ENCODE results near the gene PIP4P1. TPM values are rescaled to one million over a fixed set of nuclear protein-coding genes. Genes with fewer than 3 reads are reported as not detected.

The PIP4P1 gene
- total and polyA plus RNA-seq, 2 of the 8 experiments (the other 6 are each of a cell fraction or from before 2014, with no cell fraction given): 29.5 to 60.0 TPM

GRCh38 chr14:20478894-20479293, 17.7 kb upstream of the PIP4P1 start:
- Histone ChIP-seq H2BK12ac (ENCODE audit: low read depth, low read length) (no peak overlapping the region), H4K8ac (ENCODE audit: extremely low read depth, insufficient read depth, low read length) (no peak overlapping the region), H3K4me2 (ENCODE audit: insufficient read depth in 1 of 2, low read depth in 2 of 2, low read length in 2 of 2) (no peak overlapping the region), H2BK120ac (replicated peaks; ENCODE audit: low read depth, low read length) (no peak overlapping the region), H4K20me1 (replicated peaks in 1 of 2; ENCODE audit: control insufficient read depth in 1 of 2, insufficient read depth in 2 of 2, low read length in 2 of 2) (peaks cover 0 to 1% of the 10 kb centered on the region in 2 experiments), H3K23me2 (ENCODE audit: low read depth, low read length) (no peaks in the 10 kb centered on the region; the same call in 1 of the 2 replicates), H2AK5ac (ENCODE audit: low read depth, low read length) (no peak overlapping the region), H3K79me2 (ENCODE audit: control insufficient read depth in 1 of 2, insufficient read depth in 2 of 2, low read length in 2 of 2) (no peaks in the 10 kb centered on the region), H3K27ac (ENCODE audit: low read depth, low read length) (no peak overlapping the region), H2BK15ac (ENCODE audit: low read length) (no peak overlapping the region), H4K91ac (replicated peaks; ENCODE audit: insufficient read length, low read length) (no peak overlapping the region), H3K27me3 (replicated peaks in 1 of 4; ENCODE audit: control insufficient read depth in 3 of 4, extremely low read depth in 1 of 4, insufficient read depth in 3 of 4, low read length in 3 of 4) (no peaks in the 10 kb centered on the region), H3K4me3 (ENCODE audit: extremely low read depth in 1 of 4, insufficient read depth in 2 of 4, low read depth in 3 of 4, low read length in 4 of 4) (no peak overlapping the region), H2AFZ (ENCODE audit: low read length) (no peak overlapping the region), H4K5ac (ENCODE audit: insufficient read length, low read depth, low read length) (no peak overlapping the region), H3K9me3 (ENCODE audit: insufficient read depth in 2 of 2, low read depth in 1 of 2, low read length in 1 of 2) (no peaks in the 10 kb centered on the region), H3K79me1 (ENCODE audit: low read depth, low read length) (no peaks in the 10 kb centered on the region; the same call in 1 of the 2 replicates), H3K4ac (replicated peaks; ENCODE audit: insufficient read length, low read depth, low read length) (no peak overlapping the region), H2BK5ac (ENCODE audit: low read depth, low read length) (no peak overlapping the region), H3K14ac (ENCODE audit: insufficient read length) (no peak overlapping the region), H3K56ac (replicated peaks; ENCODE audit: insufficient read length, low read depth, low read length) (no peak overlapping the region), H3K23ac (ENCODE audit: insufficient read length) (no peak overlapping the region), H3K18ac (ENCODE audit: extremely low read depth, low read length) (no peak overlapping the region), H2BK20ac (ENCODE audit: low read length) (no peak overlapping the region), H3K36me3 (ENCODE audit: control insufficient read depth in 2 of 4, insufficient read depth in 4 of 4, low read length in 3 of 4) (peaks cover 24 to 46% (median 38%) of the 10 kb centered on the region in 4 experiments), H3K9ac (replicated peaks in 1 of 4; ENCODE audit: extremely low read depth in 1 of 4, low read depth in 3 of 4, low read length in 3 of 4) (no peak overlapping the region), H3K4me1 (replicated peaks in 1 of 4; ENCODE audit: control insufficient read depth in 3 of 4, insufficient read depth in 4 of 4, low read length in 3 of 4) (no peaks in the 10 kb centered on the region)
- POLR2A ChIA-PET (ENCODE audit: partially characterized antibody): interaction anchor here (1.2 to 5.2 kb wide), 3 partner anchors 8 to 128 kb away, joined by 3 to 59 read pairs (median 4); partner anchors contain the start of gene PNP
- DNase-seq (ENCODE audit: low read depth in 1 of 2, low spot score in 2 of 2) (no peak), FAIRE-seq (no peak)
- CTCF ChIA-PET (ENCODE audit: partially characterized antibody): interaction anchor here (0.7 to 1.5 kb wide), 2 partner anchors 126 to 130 kb away, joined by 3 to 5 read pairs; no protein-coding TSS in a partner anchor
- 94% methylated on average over 2 of the region's 2 CpGs; no CpG with 5 or more reads in 1 of the 2 experiments for WGBS, 2 experiments (ENCODE audit: extremely low coverage in 1 of 2, insufficient coverage in 1 of 2, insufficient read length in 1 of 2, insufficient replicate concordance in 2 of 2, low coverage in 1 of 2, low lambda C conversion rate in 2 of 2, missing lambda C conversion rate in 1 of 2)
- no peak for TF ChIP-seq SP4 (IDR thresholded peaks at IDR 0.05; ENCODE audit: low read length)
- TF ChIP-seq SAP30 (IDR thresholded peaks at IDR 0.05; ENCODE audit: insufficient read depth, insufficient replicate concordance, low read length): no peak
- no peak for TF ChIP-seq SRF (IDR thresholded peaks at IDR 0.05; ENCODE audit: low read depth, low read length)
- no peak for TF ChIP-seq ASH2L (IDR thresholded peaks at IDR 0.05; ENCODE audit: low read length)
- TF ChIP-seq EZH2 (IDR thresholded peaks at IDR 0.05; ENCODE audit: low read depth, low read length, severe bottlenecking): no peak
- no peak for TF ChIP-seq SP1 (IDR thresholded peaks at IDR 0.05; ENCODE audit: low read depth, low read length)
- TF ChIP-seq MAX (IDR thresholded peaks at IDR 0.05): no peak
- no peak for TF ChIP-seq TAF7 (optimal IDR thresholded peaks at IDR 0.05; ENCODE audit: borderline replicate concordance, low read depth, low read length)
- TF ChIP-seq SUZ12 (IDR thresholded peaks at IDR 0.05; ENCODE audit: low read length): no peak
- no peak for TF ChIP-seq MAFK (IDR thresholded peaks at IDR 0.05; ENCODE audit: low read depth, low read length)
- TF ChIP-seq GABPA (IDR thresholded peaks at IDR 0.05; ENCODE audit: borderline replicate concordance, insufficient read depth, low read length): no peak
- no peak for TF ChIP-seq FOSL1 (IDR thresholded peaks at IDR 0.05; ENCODE audit: insufficient read depth, low read depth, low read length)
- TF ChIP-seq RBBP5 (IDR thresholded peaks at IDR 0.05; ENCODE audit: borderline replicate concordance, low read depth, low read length): no peak
- TF ChIP-seq TBP (IDR thresholded peaks at IDR 0.05; ENCODE audit: low read depth, low read length): no peak
- TF ChIP-seq SP2 (IDR thresholded peaks at IDR 0.05; ENCODE audit: low read length): no peak
